ENCODE results near the gene PDE4C. TPM values are rescaled to one million over a fixed set of nuclear protein-coding genes. Genes with fewer than 3 reads are reported as not detected.

The PDE4C gene
- total RNA-seq, 1 donor from 2014 or later, result 69.8 TPM

GRCh38 chr19:18176367-18177310 lies 49.6 kb downstream of the PDE4C start:
- TF ChIP-seq, protein P1, sequence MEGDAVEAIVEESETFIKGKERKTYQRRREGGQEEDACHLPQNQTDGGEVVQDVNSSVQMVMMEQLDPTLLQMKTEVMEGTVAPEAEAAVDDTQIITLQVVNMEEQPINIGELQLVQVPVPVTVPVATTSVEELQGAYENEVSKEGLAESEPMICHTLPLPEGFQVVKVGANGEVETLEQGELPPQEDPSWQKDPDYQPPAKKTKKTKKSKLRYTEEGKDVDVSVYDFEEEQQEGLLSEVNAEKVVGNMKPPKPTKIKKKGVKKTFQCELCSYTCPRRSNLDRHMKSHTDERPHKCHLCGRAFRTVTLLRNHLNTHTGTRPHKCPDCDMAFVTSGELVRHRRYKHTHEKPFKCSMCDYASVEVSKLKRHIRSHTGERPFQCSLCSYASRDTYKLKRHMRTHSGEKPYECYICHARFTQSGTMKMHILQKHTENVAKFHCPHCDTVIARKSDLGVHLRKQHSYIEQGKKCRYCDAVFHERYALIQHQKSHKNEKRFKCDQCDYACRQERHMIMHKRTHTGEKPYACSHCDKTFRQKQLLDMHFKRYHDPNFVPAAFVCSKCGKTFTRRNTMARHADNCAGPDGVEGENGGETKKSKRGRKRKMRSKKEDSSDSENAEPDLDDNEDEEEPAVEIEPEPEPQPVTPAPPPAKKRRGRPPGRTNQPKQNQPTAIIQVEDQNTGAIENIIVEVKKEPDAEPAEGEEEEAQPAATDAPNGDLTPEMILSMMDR (IDR thresholded peaks at IDR 0.05; ENCODE audit: partially characterized antibody, unreplicated experiment), result no peak
- H3K27ac Mint-ChIP-seq (ENCODE audit: unreplicated experiment), result no peak overlapping the region
- peaks cover 3% of the 10 kb centered on the region for H3K27me3 Mint-ChIP-seq (ENCODE audit: unreplicated experiment)
- H3K4me3 Mint-ChIP-seq (ENCODE audit: unreplicated experiment), result no peak overlapping the region
- no peaks in the 10 kb centered on the region for H3K9me3 Mint-ChIP-seq (ENCODE audit: unreplicated experiment)
- no peaks in the 10 kb centered on the region for H3K4me1 Mint-ChIP-seq (ENCODE audit: low read depth, unreplicated experiment)
- no peaks in the 10 kb centered on the region for H3K36me3 Mint-ChIP-seq (ENCODE audit: unreplicated experiment)
- DNase-seq, result no peak

GRCh38 chr19:18174983-18175382 lies 51.3 kb downstream of the PDE4C start:
- TF ChIP-seq, protein P1 (IDR thresholded peaks at IDR 0.05; ENCODE audit: partially characterized antibody, unreplicated experiment), result no peak
- no peak for DNase-seq
- H3K36me3 Mint-ChIP-seq (ENCODE audit: unreplicated experiment), result no peaks in the 10 kb centered on the region
- H3K9me3 Mint-ChIP-seq (ENCODE audit: unreplicated experiment), result no peaks in the 10 kb centered on the region
- no peaks in the 10 kb centered on the region for H3K4me1 Mint-ChIP-seq (ENCODE audit: low read depth, unreplicated experiment)
- peaks cover 6% of the 10 kb centered on the region for H3K27me3 Mint-ChIP-seq (ENCODE audit: unreplicated experiment)
- no peak overlapping the region for H3K27ac Mint-ChIP-seq (ENCODE audit: unreplicated experiment)
- no peak overlapping the region for H3K4me3 Mint-ChIP-seq (ENCODE audit: unreplicated experiment)

Other genes starting within 250 kb of the PDE4C start
- gene ARRDC2, start 218.3 kb downstream of the PDE4C start, total RNA-seq (ENCODE audit: unreplicated experiment), result 4.0 TPM
- not detected for gene IL12RB1, start 139.5 kb downstream of the PDE4C start, total RNA-seq (ENCODE audit: unreplicated experiment)
- 16.6 TPM for gene MAST3, start 128.7 kb downstream of the PDE4C start, total RNA-seq (ENCODE audit: unreplicated experiment)
- gene PIK3R2, start 73.3 kb downstream of the PDE4C start, total RNA-seq (ENCODE audit: unreplicated experiment), result 36.4 TPM
- 0.76 TPM for gene IFI30, start 52.6 kb downstream of the PDE4C start, total RNA-seq (ENCODE audit: unreplicated experiment)
- 17.9 TPM for gene MPV17L2, start 33.2 kb downstream of the PDE4C start, total RNA-seq (ENCODE audit: unreplicated experiment)
- gene RAB3A, start 22.4 kb downstream of the PDE4C start, total RNA-seq (ENCODE audit: unreplicated experiment), result 77.4 TPM
- 23.6 TPM for gene IQCN, start 48.0 kb upstream of the PDE4C start, total RNA-seq (ENCODE audit: unreplicated experiment)
- gene JUND, start 55.2 kb upstream of the PDE4C start, total RNA-seq (ENCODE audit: unreplicated experiment), result 341 TPM
- 137 TPM for gene LSM4, start 96.6 kb upstream of the PDE4C start, total RNA-seq (ENCODE audit: unreplicated experiment)
- gene PGPEP1, start 114.2 kb upstream of the PDE4C start, total RNA-seq (ENCODE audit: unreplicated experiment), result 25.6 TPM
- 8.9 TPM for gene GDF15, start 159.7 kb upstream of the PDE4C start, total RNA-seq (ENCODE audit: unreplicated experiment)
- not detected for gene LRRC25, start 171.2 kb upstream of the PDE4C start, total RNA-seq (ENCODE audit: unreplicated experiment)
- gene SSBP4, start 193.0 kb upstream of the PDE4C start, total RNA-seq (ENCODE audit: unreplicated experiment), result 177 TPM
- 111 TPM for gene ISYNA1, start 211.7 kb upstream of the PDE4C start, total RNA-seq (ENCODE audit: unreplicated experiment)